HEK293 (cell line): ENCODE measurements around the gene BMP6.

ENCODE experiments used
- CTCF ChIA-PET: fragments of 350-600 bp; formaldehyde crosslinking; extraction: SDS; loops from one replicate; lab custom pipeline; 2021; ENCODE audit warnings: antibody characterized with exemption; lab: Yijun Ruan, JAX
- POLR2A ChIA-PET: fragments of 300-600 bp; formaldehyde crosslinking; extraction: SDS; loops from one replicate; lab custom pipeline; 2020; ENCODE audit warnings: antibody characterized with exemption, inconsistent platforms; lab: Yijun Ruan, JAX
- H3K27ac ChIP-seq: fragments of 200-500 bp; sonication (Bioruptor generic); 2 replicates; pipeline ENCODE4 v1.5.1; 2014; ENCODE audit warnings: low read depth, low read length, control low read depth, inconsistent platforms; ENCODE audit errors: extremely low read depth
- H3K36me3 ChIP-seq, 2 experiments: fragments of 200-500 bp in 1 of 2; sonication (Bioruptor generic) in 1 of 2; 1 replicate in 1 of 2; 2 replicates in 1 of 2; pipeline ENCODE4 v1.5.1; 2014 to 2017; ENCODE audit warnings: inconsistent platforms in 2 of 2, low read length in 2 of 2; ENCODE audit not compliant: control insufficient read depth in 2 of 2, insufficient read depth in 1 of 2
- H3K4me1 ChIP-seq: fragments of 200-500 bp; sonication (Bioruptor generic); 2 replicates; pipeline ENCODE4 v1.5.1; 2014; ENCODE audit warnings: mild to moderate bottlenecking, low read length, inconsistent platforms; ENCODE audit not compliant: control insufficient read depth, insufficient read depth
- H3K4me3 ChIP-seq: 2 replicates; pipeline ENCODE4 v1.5.1; 2011; ENCODE audit warnings: low read depth, mild to moderate bottlenecking, control low read depth, low read length, moderate library complexity
- H3K9me3 ChIP-seq: fragments of 200-500 bp; sonication (Bioruptor generic); 2 replicates; pipeline ENCODE4 v1.5.1; 2014; ENCODE audit warnings: low read depth, low read length, inconsistent platforms; ENCODE audit not compliant: control insufficient read depth, insufficient read depth
- EGR2 ChIP-seq: fragments of 450-650 bp; formaldehyde crosslinking; IDR thresholded peaks from 2 replicates; pipeline ENCODE4 v1.5.1; 2016; ENCODE audit warnings: low read depth, missing biosample characterization, missing genetic modification characterization
- KLF17 ChIP-seq: fragments of 450-650 bp; formaldehyde crosslinking; IDR thresholded peaks from 2 replicates; pipeline ENCODE4 v1.5.1; 2016; ENCODE audit warnings: missing biosample characterization, missing genetic modification characterization
- SP3 ChIP-seq: fragments of 450-650 bp; formaldehyde crosslinking; IDR thresholded peaks from 2 replicates; pipeline ENCODE4 v1.5.1; 2016; ENCODE audit warnings: missing biosample characterization, missing genetic modification characterization
- WT1 ChIP-seq: fragments of 450-650 bp; formaldehyde crosslinking; IDR thresholded peaks from 2 replicates; pipeline ENCODE4 v1.5.1; 2016; ENCODE audit warnings: missing biosample characterization, missing genetic modification characterization
- ZBTB26 ChIP-seq: fragments of 450-650 bp; formaldehyde crosslinking; optimal IDR thresholded peaks from 2 replicates; pipeline ENCODE3; 2016; ENCODE audit warnings: missing biosample characterization, mild to moderate bottlenecking, missing genetic modification characterization
- ZFP69B ChIP-seq: fragments of 450-650 bp; formaldehyde crosslinking; IDR thresholded peaks from 2 replicates; pipeline ENCODE4 v1.5.1; 2016; ENCODE audit warnings: missing biosample characterization, missing genetic modification characterization
- ZNF19 ChIP-seq: fragments of 450-650 bp; formaldehyde crosslinking; IDR thresholded peaks from 2 replicates; pipeline ENCODE4; 2016; ENCODE audit warnings: missing biosample characterization, missing genetic modification characterization, low read depth
- ZNF324 ChIP-seq: fragments of 450-650 bp; formaldehyde crosslinking; IDR thresholded peaks from 2 replicates; pipeline ENCODE4 v1.5.1; 2016; ENCODE audit warnings: missing biosample characterization, missing genetic modification characterization
- ZNF398 ChIP-seq: fragments of 450-650 bp; formaldehyde crosslinking; IDR thresholded peaks from 2 replicates; pipeline ENCODE4 v1.5.1; 2017; ENCODE audit warnings: missing biosample characterization, missing genetic modification characterization
- ZNF416 ChIP-seq: fragments of 450-650 bp; formaldehyde crosslinking; IDR thresholded peaks from 2 replicates; pipeline ENCODE4 v1.5.1; 2016; ENCODE audit warnings: missing biosample characterization, missing genetic modification characterization
- ZNF449 ChIP-seq: fragments of 450-650 bp; formaldehyde crosslinking; IDR thresholded peaks from 2 replicates; pipeline ENCODE4 v1.5.1; 2017; ENCODE audit warnings: missing biosample characterization, mild to moderate bottlenecking, missing genetic modification characterization, moderate library complexity
- ZNF555 ChIP-seq: fragments of 450-650 bp; formaldehyde crosslinking; conservative IDR thresholded peaks from 2 replicates; pipeline ENCODE4 v1.5.1; 2017; ENCODE audit warnings: missing biosample characterization, mild to moderate bottlenecking, missing genetic modification characterization, inconsistent platforms
- ZNF660 ChIP-seq: fragments of 450-650 bp; IDR thresholded peaks from 2 replicates; pipeline ENCODE4 v1.5.1; 2018; ENCODE audit warnings: missing biosample characterization, mild to moderate bottlenecking, missing genetic modification characterization
- ZNF692 ChIP-seq: fragments of 450-650 bp; formaldehyde crosslinking; IDR thresholded peaks from 2 replicates; pipeline ENCODE4 v1.5.1; 2016; ENCODE audit warnings: missing biosample characterization, missing genetic modification characterization
- ZNF776 ChIP-seq: fragments of 450-650 bp; formaldehyde crosslinking; IDR thresholded peaks from 2 replicates; pipeline ENCODE4 v1.5.0; 2017; ENCODE audit warnings: missing biosample characterization, missing genetic modification characterization, borderline replicate concordance
- ZNF785 ChIP-seq: fragments of 450-650 bp; formaldehyde crosslinking; IDR thresholded peaks from 2 replicates; pipeline ENCODE4 v1.5.1; 2016; ENCODE audit warnings: missing biosample characterization, missing genetic modification characterization
- ZNF837 ChIP-seq: fragments of 450-650 bp; formaldehyde crosslinking; IDR thresholded peaks from 2 replicates; pipeline ENCODE4 v1.5.1; 2016; ENCODE audit warnings: missing biosample characterization, missing genetic modification characterization
- ZNF843 ChIP-seq: fragments of 450-650 bp; formaldehyde crosslinking; IDR thresholded peaks from 2 replicates; pipeline ENCODE4 v1.5.1; 2016; ENCODE audit warnings: missing biosample characterization, missing genetic modification characterization
- TF ChIP-seq, protein P1 (sequence below): fragments of 450-650 bp; formaldehyde crosslinking; IDR thresholded peaks from 2 replicates; pipeline ENCODE4 v1.5.1; 2016; ENCODE audit warnings: missing biosample characterization, missing genetic modification characterization, borderline replicate concordance
- TF ChIP-seq, protein P2 (sequence below): fragments of 450-650 bp; formaldehyde crosslinking; IDR thresholded peaks from 2 replicates; pipeline ENCODE4 v1.5.0; 2017; ENCODE audit warnings: missing biosample characterization, missing genetic modification characterization, borderline replicate concordance

Gene BMP6

DNA sequence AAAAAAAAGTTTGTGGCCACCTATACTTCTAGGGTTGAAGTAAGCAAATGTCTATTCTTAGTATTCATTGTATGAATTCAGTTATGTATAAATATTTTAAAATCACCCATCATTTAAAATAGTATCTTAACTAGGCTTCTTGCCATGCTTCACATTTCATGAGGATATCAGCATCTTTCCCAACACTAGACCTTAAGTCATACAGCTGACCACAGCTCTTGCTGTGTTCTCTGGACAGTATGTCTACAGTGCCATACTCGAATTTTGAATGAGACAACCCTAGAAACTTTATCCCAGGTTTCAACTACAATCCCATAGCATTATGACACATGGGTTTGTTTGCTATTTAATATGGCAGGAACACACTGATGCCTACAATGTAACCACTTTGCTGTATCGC is 179.5 kb downstream of the BMP6 start:
- no peak overlapping the region for H3K4me3 ChIP-seq
- POLR2A ChIA-PET, result interaction anchor here (0.5 kb wide), 1 partner anchor 42 kb away, joined by 4 read pairs; no protein-coding TSS in a partner anchor
- TF ChIP-seq ZNF19 (tag by site-specific recombination), result no peak
- peaks cover 24 to 57% of the 10 kb centered on the region in 2 experiments for H3K36me3 ChIP-seq
- H3K9me3 ChIP-seq, result no peaks in the 10 kb centered on the region
- no peak overlapping the region for H3K27ac ChIP-seq
- H3K4me1 ChIP-seq, result peaks cover 5% of the 10 kb centered on the region; the same call in 1 of the 2 replicates
- CTCF ChIA-PET, result interaction anchor here (0.7 to 1.4 kb wide), 3 partner anchors 86 to 1732 kb away, joined by 3 to 5 read pairs (median 4); no protein-coding TSS in a partner anchor

DNA sequence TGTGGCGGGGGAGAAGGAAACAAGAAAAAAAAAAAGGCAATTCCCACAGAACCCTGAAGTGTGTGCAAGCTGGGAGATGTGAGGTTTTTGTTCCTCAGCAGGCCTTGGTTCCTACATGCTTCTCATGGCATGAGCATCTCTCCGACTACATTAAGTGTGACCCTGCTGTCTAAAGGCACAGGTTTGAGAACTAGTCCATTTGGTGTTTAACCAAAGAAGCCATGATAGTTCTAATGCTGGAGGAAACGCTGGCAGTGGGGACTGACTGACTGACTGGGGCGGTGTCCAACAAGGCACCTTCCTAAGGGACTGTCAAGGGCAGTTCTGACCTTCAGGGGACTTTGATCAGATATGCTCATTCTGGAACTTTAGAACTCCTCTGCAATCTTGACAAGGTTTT is 180.8 kb downstream of the BMP6 start:
- TF ChIP-seq KLF17, result no peak
- no peak for TF ChIP-seq ZNF555 (tag by site-specific recombination)
- no peak for TF ChIP-seq ZNF449 (tag by site-specific recombination)
- no peak for TF ChIP-seq ZFP69B (tag by site-specific recombination)
- no peak for TF ChIP-seq ZNF785 (tag by site-specific recombination)
- TF ChIP-seq ZNF416 (tag by site-specific recombination), result no peak
- TF ChIP-seq, protein P1, sequence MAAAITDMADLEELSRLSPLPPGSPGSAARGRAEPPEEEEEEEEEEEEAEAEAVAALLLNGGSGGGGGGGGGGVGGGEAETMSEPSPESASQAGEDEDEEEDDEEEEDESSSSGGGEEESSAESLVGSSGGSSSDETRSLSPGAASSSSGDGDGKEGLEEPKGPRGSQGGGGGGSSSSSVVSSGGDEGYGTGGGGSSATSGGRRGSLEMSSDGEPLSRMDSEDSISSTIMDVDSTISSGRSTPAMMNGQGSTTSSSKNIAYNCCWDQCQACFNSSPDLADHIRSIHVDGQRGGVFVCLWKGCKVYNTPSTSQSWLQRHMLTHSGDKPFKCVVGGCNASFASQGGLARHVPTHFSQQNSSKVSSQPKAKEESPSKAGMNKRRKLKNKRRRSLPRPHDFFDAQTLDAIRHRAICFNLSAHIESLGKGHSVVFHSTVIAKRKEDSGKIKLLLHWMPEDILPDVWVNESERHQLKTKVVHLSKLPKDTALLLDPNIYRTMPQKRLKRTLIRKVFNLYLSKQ (tag by site-specific recombination), result no peak
- TF ChIP-seq WT1, result no peak
- no peak for TF ChIP-seq ZNF692 (tag by site-specific recombination)
- TF ChIP-seq EGR2, result no peak
- TF ChIP-seq ZNF324 (tag by site-specific recombination), result no peak
- no peak for TF ChIP-seq ZNF660 (tag by site-specific recombination)
- no peak for TF ChIP-seq ZNF776 (tag by site-specific recombination)
- TF ChIP-seq ZNF398 (tag by site-specific recombination), result no peak
- no peak for TF ChIP-seq ZNF843
- TF ChIP-seq ZBTB26 (tag by site-specific recombination), result no peak
- no peak for TF ChIP-seq SP3 (tag by site-specific recombination)
- no peak for TF ChIP-seq ZNF837 (tag by site-specific recombination)
- TF ChIP-seq, protein P2, sequence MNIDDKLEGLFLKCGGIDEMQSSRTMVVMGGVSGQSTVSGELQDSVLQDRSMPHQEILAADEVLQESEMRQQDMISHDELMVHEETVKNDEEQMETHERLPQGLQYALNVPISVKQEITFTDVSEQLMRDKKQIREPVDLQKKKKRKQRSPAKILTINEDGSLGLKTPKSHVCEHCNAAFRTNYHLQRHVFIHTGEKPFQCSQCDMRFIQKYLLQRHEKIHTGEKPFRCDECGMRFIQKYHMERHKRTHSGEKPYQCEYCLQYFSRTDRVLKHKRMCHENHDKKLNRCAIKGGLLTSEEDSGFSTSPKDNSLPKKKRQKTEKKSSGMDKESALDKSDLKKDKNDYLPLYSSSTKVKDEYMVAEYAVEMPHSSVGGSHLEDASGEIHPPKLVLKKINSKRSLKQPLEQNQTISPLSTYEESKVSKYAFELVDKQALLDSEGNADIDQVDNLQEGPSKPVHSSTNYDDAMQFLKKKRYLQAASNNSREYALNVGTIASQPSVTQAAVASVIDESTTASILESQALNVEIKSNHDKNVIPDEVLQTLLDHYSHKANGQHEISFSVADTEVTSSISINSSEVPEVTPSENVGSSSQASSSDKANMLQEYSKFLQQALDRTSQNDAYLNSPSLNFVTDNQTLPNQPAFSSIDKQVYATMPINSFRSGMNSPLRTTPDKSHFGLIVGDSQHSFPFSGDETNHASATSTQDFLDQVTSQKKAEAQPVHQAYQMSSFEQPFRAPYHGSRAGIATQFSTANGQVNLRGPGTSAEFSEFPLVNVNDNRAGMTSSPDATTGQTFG (tag by site-specific recombination), result no peak
- peaks cover 8% of the 10 kb centered on the region; the same call in 1 of the 2 replicates for H3K4me1 ChIP-seq
- no peak overlapping the region for H3K27ac ChIP-seq
- H3K36me3 ChIP-seq, result peaks cover 12 to 44% of the 10 kb centered on the region in 2 experiments
- POLR2A ChIA-PET, result interaction anchor here (1.1 kb wide), 1 partner anchor 12 kb away, joined by 3 read pairs; no protein-coding TSS in a partner anchor
- CTCF ChIA-PET, result interaction anchor here (0.6 to 1.4 kb wide), 3 partner anchors 85 to 1005 kb away, joined by 3 to 5 read pairs (median 4); no protein-coding TSS in a partner anchor
- no peaks in the 10 kb centered on the region for H3K9me3 ChIP-seq
- H3K4me3 ChIP-seq, result no peak overlapping the region
